ENCODE data around the gene CLMN. TPM values are rescaled to one million over a fixed set of nuclear protein-coding genes. Genes with fewer than 3 reads are reported as not detected.

Gene CLMN
- total and polyA plus RNA-seq, 2 of the 13 experiments (the other 11 are each of a cell fraction or from before 2014, with no cell fraction given) = 15.1 to 16.7 TPM

- H3K27ac ChIP-seq (ENCODE audit: extremely low read length, insufficient read depth, low read length) = no peak overlapping the region
- intact Hi-C loops (cut with micrococcal nuclease; ENCODE audit: unreplicated experiment) = no loop called here
- peaks cover 14% of the 10 kb centered on the region; the same call in 1 of the 2 replicates for H3K9me3 ChIP-seq (ENCODE audit: low read length)
- in situ Hi-C loops (cut with HindIII; ENCODE audit: extremely low pct_ligation_motif_present, low pct_unique_long_range_greater_than_20kb) = no loop called here
- TF ChIP-seq NKX3-1 (CRISPR knock-in tag; IDR thresholded peaks at IDR 0.05) = no peak
- TF ChIP-seq KAT7 (CRISPR knock-in tag; IDR thresholded peaks at IDR 0.05; ENCODE audit: borderline replicate concordance) = no peak
- TF ChIP-seq ZFP1 (CRISPR knock-in tag; IDR thresholded peaks at IDR 0.05) = no peak
- TF ChIP-seq ZNF576 (CRISPR knock-in tag; IDR thresholded peaks at IDR 0.05) = no peak
- no peak for TF ChIP-seq ZNF619 (CRISPR knock-in tag; IDR thresholded peaks at IDR 0.05)
- no peak for TF ChIP-seq BCL3 (CRISPR knock-in tag; IDR thresholded peaks at IDR 0.05)
- peaks cover 12% of the 10 kb centered on the region for H4K20me1 ChIP-seq (ENCODE audit: insufficient read depth, low read length)
- WGBS (ENCODE audit: low lambda C conversion rate) = 96% methylated on average over 4 of the region's 4 CpGs
- no peak for ATAC-seq
- no peak overlapping the region for H3K9ac ChIP-seq (ENCODE audit: insufficient read depth, low read depth, low read length)
- H3K4me1 ChIP-seq (ENCODE audit: insufficient read depth, low read length) = peaks cover 36% of the 10 kb centered on the region
- peaks cover 0 to 5% of the 10 kb centered on the region in 2 experiments; a peak in 1 of 5 replicates for H3K36me3 ChIP-seq (replicated peaks in 1 of 2; ENCODE audit: control insufficient read depth in 1 of 2, insufficient read depth in 2 of 2, low read length in 2 of 2)
- no peak for DNase-seq (ENCODE audit: low spot score)
- no peak for FAIRE-seq
- no peak overlapping the region for H3K4me3 ChIP-seq (replicated peaks in 1 of 3; ENCODE audit: insufficient read depth in 1 of 3, low read depth in 2 of 3, low read length in 3 of 3)
- H3K4me2 ChIP-seq (ENCODE audit: low read depth, low read length) = no peak overlapping the region
- no TSS peak for BruUV-seq (replicated peaks)
- ChIA-PET CTCF (ENCODE audit: low intra/inter-chr PET ratio, low total read pairs) (no interaction called here), POLR2A (no interaction called here)
- no peaks in the 10 kb centered on the region for H3K27me3 ChIP-seq (ENCODE audit: control insufficient read depth in 1 of 2, insufficient read depth in 2 of 2, low read length in 2 of 2)
- H3K79me2 ChIP-seq (ENCODE audit: insufficient read depth, low read length) = peaks cover 100% of the 10 kb centered on the region
- no peak overlapping the region for H2AFZ ChIP-seq (ENCODE audit: low read length)
These were observed 175.7 kb downstream of the CLMN start for GRCh38 chr14:95143808-95144620.

GRCh38 chr14:95142208-95142607, 177.5 kb downstream of the CLMN start:
- Histone ChIP-seq H3K27me3 (ENCODE audit: control insufficient read depth in 1 of 2, insufficient read depth in 2 of 2, low read length in 2 of 2) (no peaks in the 10 kb centered on the region), H3K4me1 (ENCODE audit: insufficient read depth, low read length) (peaks cover 26% of the 10 kb centered on the region), H4K20me1 (ENCODE audit: insufficient read depth, low read length) (peaks cover 18% of the 10 kb centered on the region), H3K9me3 (ENCODE audit: low read length) (peaks cover 14% of the 10 kb centered on the region; the same call in 1 of the 2 replicates), H3K9ac (ENCODE audit: insufficient read depth, low read depth, low read length) (no peak overlapping the region), H3K79me2 (ENCODE audit: insufficient read depth, low read length) (peaks cover 97% of the 10 kb centered on the region), H3K36me3 (replicated peaks in 1 of 2; ENCODE audit: control insufficient read depth in 1 of 2, insufficient read depth in 2 of 2, low read length in 2 of 2) (0 out of 5 replicates have a peak, but pooled peaks cover 0 to 5% of the 10 kb centered on the region in 2 experiments), H3K4me2 (ENCODE audit: low read depth, low read length) (no peak overlapping the region), H3K27ac (ENCODE audit: extremely low read length, insufficient read depth, low read length) (no peak overlapping the region), H2AFZ (ENCODE audit: low read length) (no peak overlapping the region), H3K4me3 (replicated peaks in 1 of 3; ENCODE audit: insufficient read depth in 1 of 3, low read depth in 2 of 3, low read length in 3 of 3) (no peak overlapping the region)
- no peak for FAIRE-seq
- ChIA-PET POLR2A (no interaction called here), CTCF (ENCODE audit: low intra/inter-chr PET ratio, low total read pairs) (no interaction called here)
- WGBS (ENCODE audit: low lambda C conversion rate) = 100% methylated on average over 2 of the region's 2 CpGs
- no TSS peak for BruUV-seq (replicated peaks)
- no peak for ATAC-seq
- DNase-seq (ENCODE audit: low spot score) = no peak
- TF ChIP-seq ZFP36L1 (CRISPR knock-in tag; IDR thresholded peaks at IDR 0.05) (no peak), ZNF629 (CRISPR knock-in tag; conservative IDR thresholded peaks at IDR 0.05) (no peak)
- in situ Hi-C loops (cut with HindIII; ENCODE audit: extremely low pct_ligation_motif_present, low pct_unique_long_range_greater_than_20kb) (no loop called here), intact Hi-C loops (cut with micrococcal nuclease; ENCODE audit: unreplicated experiment) (no loop called here)

Measured in HepG2 (cell line).